K562 (cell line): ENCODE results near the gene HSPA4.

ENCODE experiments used
- ELF1 ChIP-seq: fragments of 200-800 bp; sonication (Bioruptor generic); IDR thresholded peaks from 2 replicates; pipeline ENCODE4 v1.6.1; 2016; ENCODE audit warnings: missing genetic modification characterization, missing compliant biosample characterization
- KAT8 ChIP-seq: fragments of 450-650 bp; IDR thresholded peaks from 2 replicates; pipeline ENCODE4 v1.6.1; 2016; ENCODE audit warnings: low read depth, mild to moderate bottlenecking
- KLF10 ChIP-seq: fragments of 250-450 bp; sonication (Bioruptor Pico); IDR thresholded peaks from 2 replicates; pipeline ENCODE4 v1.6.1; 2021; ENCODE audit warnings: matching md5 sums
- LCOR ChIP-seq: sonication (generic); formaldehyde crosslinking; IDR thresholded peaks from 2 replicates; pipeline ENCODE4 v1.8.0; 2022; ENCODE audit warnings: mild to moderate bottlenecking, missing genetic modification reagents
- MAX ChIP-seq: sonication (generic); formaldehyde crosslinking; IDR thresholded peaks from 2 replicates; pipeline ENCODE4 v1.9.0; 2022; ENCODE audit warnings: mild to moderate bottlenecking, missing genetic modification reagents
- NFIC ChIP-seq: fragments of 450-650 bp; IDR thresholded peaks from 2 replicates; pipeline ENCODE4 v1.6.1; 2017; ENCODE audit warnings: mild to moderate bottlenecking, inconsistent platforms
- PHF8 ChIP-seq: fragments of 200-600 bp; sonication (generic); IDR thresholded peaks from 2 replicates; pipeline ENCODE4 v1.6.1; 2012; ENCODE audit warnings: mixed run types, mild to moderate bottlenecking, inconsistent platforms, low read length, moderate library complexity, borderline replicate concordance
- RNF2 ChIP-seq: sonication (generic); IDR thresholded peaks from 2 replicates; pipeline ENCODE4 v1.6.1; 2016
- SP1 ChIP-seq: sonication (generic); formaldehyde crosslinking; IDR thresholded peaks from 2 replicates; pipeline ENCODE4 v1.8.1; 2022; ENCODE audit warnings: mild to moderate bottlenecking, missing genetic modification reagents
- ZNF512 ChIP-seq: IDR thresholded peaks from 2 replicates; pipeline ENCODE4 v1.6.1; 2016; ENCODE audit warnings: missing genetic modification characterization, missing compliant biosample characterization
- TF ChIP-seq, protein P1 (sequence below), 3 experiments: IDR thresholded peaks in 2 of 3; conservative IDR thresholded peaks in 1 of 3; 2 replicates each; pipeline ENCODE4 v1.5.1; 2011 to 2012; ENCODE audit warnings: low read length in 3 of 3, mild to moderate bottlenecking in 3 of 3, control low read depth in 2 of 3, improper control_type of control experiment in 1 of 3, inconsistent platforms in 1 of 3, low read depth in 1 of 3, mixed read lengths in 1 of 3, moderate library complexity in 1 of 3; ENCODE audit not compliant: insufficient read depth in 2 of 3
- TF ChIP-seq, protein P2 (sequence below): sonication (generic); formaldehyde crosslinking; IDR thresholded peaks from 2 replicates; pipeline ENCODE4 v1.8.1; 2023; ENCODE audit warnings: missing genetic modification reagents, mild to moderate bottlenecking, borderline replicate concordance
- TF ChIP-seq, protein P3 (sequence below), 2 experiments: fragments of 450-650 bp; formaldehyde crosslinking in 1 of 2; IDR thresholded peaks; 2 replicates each; pipeline versions ENCODE4 v1.4.0 to v1.6.1; 2014 to 2020; ENCODE audit warnings: mild to moderate bottlenecking in 2 of 2, borderline replicate concordance in 1 of 2, low read depth in 1 of 2

- no peak for TF ChIP-seq PHF8
- TF ChIP-seq LCOR, result no peak
- TF ChIP-seq, protein P1, sequence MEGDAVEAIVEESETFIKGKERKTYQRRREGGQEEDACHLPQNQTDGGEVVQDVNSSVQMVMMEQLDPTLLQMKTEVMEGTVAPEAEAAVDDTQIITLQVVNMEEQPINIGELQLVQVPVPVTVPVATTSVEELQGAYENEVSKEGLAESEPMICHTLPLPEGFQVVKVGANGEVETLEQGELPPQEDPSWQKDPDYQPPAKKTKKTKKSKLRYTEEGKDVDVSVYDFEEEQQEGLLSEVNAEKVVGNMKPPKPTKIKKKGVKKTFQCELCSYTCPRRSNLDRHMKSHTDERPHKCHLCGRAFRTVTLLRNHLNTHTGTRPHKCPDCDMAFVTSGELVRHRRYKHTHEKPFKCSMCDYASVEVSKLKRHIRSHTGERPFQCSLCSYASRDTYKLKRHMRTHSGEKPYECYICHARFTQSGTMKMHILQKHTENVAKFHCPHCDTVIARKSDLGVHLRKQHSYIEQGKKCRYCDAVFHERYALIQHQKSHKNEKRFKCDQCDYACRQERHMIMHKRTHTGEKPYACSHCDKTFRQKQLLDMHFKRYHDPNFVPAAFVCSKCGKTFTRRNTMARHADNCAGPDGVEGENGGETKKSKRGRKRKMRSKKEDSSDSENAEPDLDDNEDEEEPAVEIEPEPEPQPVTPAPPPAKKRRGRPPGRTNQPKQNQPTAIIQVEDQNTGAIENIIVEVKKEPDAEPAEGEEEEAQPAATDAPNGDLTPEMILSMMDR (IDR thresholded peaks at IDR 0.05 in 2 of 3, conservative IDR thresholded peaks at IDR 0.05 in 1 of 3; ENCODE audit: insufficient read depth in 2 of 3, low read depth in 1 of 3, low read length in 3 of 3), result no peak
- TF ChIP-seq ELF1, result no peak
- no peak for TF ChIP-seq SP1 (CRISPR knock-in tag)
- no peak for TF ChIP-seq KLF10 (CRISPR knock-in tag)
- TF ChIP-seq RNF2, result no peak
- TF ChIP-seq, protein P2, sequence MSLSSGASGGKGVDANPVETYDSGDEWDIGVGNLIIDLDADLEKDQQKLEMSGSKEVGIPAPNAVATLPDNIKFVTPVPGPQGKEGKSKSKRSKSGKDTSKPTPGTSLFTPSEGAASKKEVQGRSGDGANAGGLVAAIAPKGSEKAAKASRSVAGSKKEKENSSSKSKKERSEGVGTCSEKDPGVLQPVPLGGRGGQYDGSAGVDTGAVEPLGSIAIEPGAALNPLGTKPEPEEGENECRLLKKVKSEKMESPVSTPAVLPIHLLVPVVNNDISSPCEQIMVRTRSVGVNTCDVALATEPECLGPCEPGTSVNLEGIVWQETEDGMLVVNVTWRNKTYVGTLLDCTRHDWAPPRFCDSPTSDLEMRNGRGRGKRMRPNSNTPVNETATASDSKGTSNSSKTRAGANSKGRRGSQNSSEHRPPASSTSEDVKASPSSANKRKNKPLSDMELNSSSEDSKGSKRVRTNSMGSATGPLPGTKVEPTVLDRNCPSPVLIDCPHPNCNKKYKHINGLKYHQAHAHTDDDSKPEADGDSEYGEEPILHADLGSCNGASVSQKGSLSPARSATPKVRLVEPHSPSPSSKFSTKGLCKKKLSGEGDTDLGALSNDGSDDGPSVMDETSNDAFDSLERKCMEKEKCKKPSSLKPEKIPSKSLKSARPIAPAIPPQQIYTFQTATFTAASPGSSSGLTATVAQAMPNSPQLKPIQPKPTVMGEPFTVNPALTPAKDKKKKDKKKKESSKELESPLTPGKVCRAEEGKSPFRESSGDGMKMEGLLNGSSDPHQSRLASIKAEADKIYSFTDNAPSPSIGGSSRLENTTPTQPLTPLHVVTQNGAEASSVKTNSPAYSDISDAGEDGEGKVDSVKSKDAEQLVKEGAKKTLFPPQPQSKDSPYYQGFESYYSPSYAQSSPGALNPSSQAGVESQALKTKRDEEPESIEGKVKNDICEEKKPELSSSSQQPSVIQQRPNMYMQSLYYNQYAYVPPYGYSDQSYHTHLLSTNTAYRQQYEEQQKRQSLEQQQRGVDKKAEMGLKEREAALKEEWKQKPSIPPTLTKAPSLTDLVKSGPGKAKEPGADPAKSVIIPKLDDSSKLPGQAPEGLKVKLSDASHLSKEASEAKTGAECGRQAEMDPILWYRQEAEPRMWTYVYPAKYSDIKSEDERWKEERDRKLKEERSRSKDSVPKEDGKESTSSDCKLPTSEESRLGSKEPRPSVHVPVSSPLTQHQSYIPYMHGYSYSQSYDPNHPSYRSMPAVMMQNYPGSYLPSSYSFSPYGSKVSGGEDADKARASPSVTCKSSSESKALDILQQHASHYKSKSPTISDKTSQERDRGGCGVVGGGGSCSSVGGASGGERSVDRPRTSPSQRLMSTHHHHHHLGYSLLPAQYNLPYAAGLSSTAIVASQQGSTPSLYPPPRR (CRISPR knock-in tag), result no peak
- no peak for TF ChIP-seq MAX (CRISPR knock-in tag)
- no peak for TF ChIP-seq ZNF512 (tag)
- no peak for TF ChIP-seq KAT8
- TF ChIP-seq, protein P3, sequence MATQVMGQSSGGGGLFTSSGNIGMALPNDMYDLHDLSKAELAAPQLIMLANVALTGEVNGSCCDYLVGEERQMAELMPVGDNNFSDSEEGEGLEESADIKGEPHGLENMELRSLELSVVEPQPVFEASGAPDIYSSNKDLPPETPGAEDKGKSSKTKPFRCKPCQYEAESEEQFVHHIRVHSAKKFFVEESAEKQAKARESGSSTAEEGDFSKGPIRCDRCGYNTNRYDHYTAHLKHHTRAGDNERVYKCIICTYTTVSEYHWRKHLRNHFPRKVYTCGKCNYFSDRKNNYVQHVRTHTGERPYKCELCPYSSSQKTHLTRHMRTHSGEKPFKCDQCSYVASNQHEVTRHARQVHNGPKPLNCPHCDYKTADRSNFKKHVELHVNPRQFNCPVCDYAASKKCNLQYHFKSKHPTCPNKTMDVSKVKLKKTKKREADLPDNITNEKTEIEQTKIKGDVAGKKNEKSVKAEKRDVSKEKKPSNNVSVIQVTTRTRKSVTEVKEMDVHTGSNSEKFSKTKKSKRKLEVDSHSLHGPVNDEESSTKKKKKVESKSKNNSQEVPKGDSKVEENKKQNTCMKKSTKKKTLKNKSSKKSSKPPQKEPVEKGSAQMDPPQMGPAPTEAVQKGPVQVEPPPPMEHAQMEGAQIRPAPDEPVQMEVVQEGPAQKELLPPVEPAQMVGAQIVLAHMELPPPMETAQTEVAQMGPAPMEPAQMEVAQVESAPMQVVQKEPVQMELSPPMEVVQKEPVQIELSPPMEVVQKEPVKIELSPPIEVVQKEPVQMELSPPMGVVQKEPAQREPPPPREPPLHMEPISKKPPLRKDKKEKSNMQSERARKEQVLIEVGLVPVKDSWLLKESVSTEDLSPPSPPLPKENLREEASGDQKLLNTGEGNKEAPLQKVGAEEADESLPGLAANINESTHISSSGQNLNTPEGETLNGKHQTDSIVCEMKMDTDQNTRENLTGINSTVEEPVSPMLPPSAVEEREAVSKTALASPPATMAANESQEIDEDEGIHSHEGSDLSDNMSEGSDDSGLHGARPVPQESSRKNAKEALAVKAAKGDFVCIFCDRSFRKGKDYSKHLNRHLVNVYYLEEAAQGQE (IDR thresholded peaks at IDR 0.05; ENCODE audit: borderline replicate concordance), result no peak
- TF ChIP-seq, protein P3 (CRISPR knock-in tag; IDR thresholded peaks at IDR 0.05; ENCODE audit: low read depth), result no peak
- no peak for TF ChIP-seq NFIC
These were observed 25.1 kb upstream of the HSPA4 start for GRCh38 chr5:133026664-133027153.
